Mesenchymal stem cell (in vitro differentiated cells and primary cell): ENCODE data around the gene CLASP1.

Experiments
- DNase-seq: peaks from one replicate; pipeline ENCODE4 v3.0.0-alpha.2; 2013
- H2AFZ ChIP-seq: one replicate; pipeline ENCODE4 v1.6.1; 2013; ENCODE audit warnings: low read depth, mild to moderate bottlenecking, control low read depth, inconsistent platforms, low read length, moderate library complexity
- H2AK5ac ChIP-seq: 2 replicates; pipeline ENCODE4 v1.6.1; 2013; ENCODE audit warnings: low read length, moderate library complexity, mild to moderate bottlenecking, inconsistent platforms; ENCODE audit not compliant: severe bottlenecking
- H2BK120ac ChIP-seq: one replicate; pipeline ENCODE4 v1.6.1; 2013; ENCODE audit warnings: low read depth, mild to moderate bottlenecking, inconsistent platforms, low read length, moderate library complexity
- H2BK12ac ChIP-seq, 2 experiments: one replicate each; pipeline ENCODE4 v1.6.1; 2013; ENCODE audit warnings: inconsistent platforms in 2 of 2, low read length in 2 of 2, mild to moderate bottlenecking in 2 of 2, moderate library complexity in 2 of 2, control low read depth in 1 of 2
- H2BK15ac ChIP-seq: one replicate; pipeline ENCODE4 v1.6.1; 2013; ENCODE audit warnings: mild to moderate bottlenecking, low read depth, inconsistent platforms; ENCODE audit not compliant: poor library complexity, severe bottlenecking
- H2BK5ac ChIP-seq: 2 replicates; pipeline ENCODE4 v1.6.1; 2013; ENCODE audit warnings: low read depth, mild to moderate bottlenecking, low read length, control low read depth, inconsistent platforms; ENCODE audit not compliant: poor library complexity, severe bottlenecking
- H3K14ac ChIP-seq, 2 experiments: one replicate each; pipeline ENCODE4 v1.6.1; 2013; ENCODE audit warnings: inconsistent platforms in 2 of 2, low read length in 2 of 2, control low read depth in 1 of 2, mild to moderate bottlenecking in 1 of 2, moderate library complexity in 1 of 2
- H3K18ac ChIP-seq, 2 experiments: one replicate each; pipeline ENCODE4 v1.6.1; 2013; ENCODE audit warnings: inconsistent platforms in 2 of 2, low read length in 2 of 2, control low read depth in 1 of 2, low read depth in 1 of 2, mild to moderate bottlenecking in 1 of 2
- H3K23ac ChIP-seq, 2 experiments: one replicate each; pipeline ENCODE4 v1.6.1; 2013; ENCODE audit warnings: inconsistent platforms in 2 of 2, low read length in 2 of 2, mild to moderate bottlenecking in 2 of 2, moderate library complexity in 2 of 2, control low read depth in 1 of 2
- H3K27ac ChIP-seq: 2 replicates; pipeline ENCODE4 v1.5.1; 2013; ENCODE audit warnings: mild to moderate bottlenecking, moderate library complexity, low read length, control low read depth, inconsistent platforms; ENCODE audit not compliant: poor library complexity, severe bottlenecking
- H3K27me3 ChIP-seq, 2 experiments: 2 replicates each; pipeline versions ENCODE4 v1.6.1 to v1.7.0; 2013; ENCODE audit warnings: low read length in 2 of 2, mild to moderate bottlenecking in 2 of 2, moderate library complexity in 2 of 2, control low read depth in 1 of 2, inconsistent platforms in 1 of 2; ENCODE audit not compliant: control insufficient read depth in 1 of 2, insufficient read depth in 1 of 2
- H3K36me3 ChIP-seq, 2 experiments: 2 replicates each; pipeline versions ENCODE4 v1.6.1 to v1.7.0; 2013; ENCODE audit warnings: low read length in 2 of 2, control low read depth in 1 of 2, inconsistent platforms in 1 of 2, low read depth in 1 of 2, mild to moderate bottlenecking in 1 of 2; ENCODE audit not compliant: insufficient read depth in 2 of 2, control insufficient read depth in 1 of 2
- H3K4ac ChIP-seq, 2 experiments: one replicate each; pipeline ENCODE4 v1.6.1; 2013; ENCODE audit warnings: inconsistent platforms in 2 of 2, low read length in 2 of 2, mild to moderate bottlenecking in 2 of 2, moderate library complexity in 2 of 2, control low read depth in 1 of 2, low read depth in 1 of 2
- H3K4me1 ChIP-seq: 2 replicates; pipeline ENCODE4 v1.6.1; 2013; ENCODE audit warnings: low read depth, low read length, control low read depth; ENCODE audit not compliant: control insufficient read depth, insufficient read depth
- H3K4me2 ChIP-seq: 2 replicates; pipeline ENCODE4 v1.6.1; 2013; ENCODE audit warnings: low read length, mild to moderate bottlenecking, inconsistent platforms; ENCODE audit not compliant: poor library complexity, severe bottlenecking
- H3K4me3 ChIP-seq, 2 experiments: 2 replicates each; pipeline versions ENCODE4 v1.5.1 to v1.7.0; 2013; ENCODE audit warnings: low read length in 2 of 2, mild to moderate bottlenecking in 2 of 2, control low read depth in 1 of 2, low read depth in 1 of 2; ENCODE audit not compliant: insufficient read depth in 1 of 2
- H3K79me1 ChIP-seq: replicated peaks from 2 replicates; pipeline ENCODE4 v1.6.1; 2013; ENCODE audit warnings: mild to moderate bottlenecking, control low read depth, low read length, inconsistent platforms; ENCODE audit not compliant: poor library complexity, severe bottlenecking
- H3K9ac ChIP-seq: 2 replicates; pipeline ENCODE4 v1.7.0; 2013; ENCODE audit warnings: mild to moderate bottlenecking, low read length, moderate library complexity
- H3K9me3 ChIP-seq: 2 replicates; pipeline ENCODE4 v1.7.0; 2013; ENCODE audit warnings: mild to moderate bottlenecking, low read length; ENCODE audit not compliant: control insufficient read depth
- H4K8ac ChIP-seq: one replicate; pipeline ENCODE4 v1.6.1; 2013; ENCODE audit warnings: inconsistent platforms, mild to moderate bottlenecking, low read length, moderate library complexity
- H4K91ac ChIP-seq: one replicate; pipeline ENCODE4 v1.6.1; 2013; ENCODE audit warnings: mild to moderate bottlenecking, low read length, inconsistent platforms
- WGBS: methylation state at CpG from one replicate; pipeline ENCODE4 v1.1.7; 2013; ENCODE audit warnings: mixed read lengths; 5-methylcytosine and 5-hydroxymethylcytosine counted together

CLASP1 gene

DNA sequence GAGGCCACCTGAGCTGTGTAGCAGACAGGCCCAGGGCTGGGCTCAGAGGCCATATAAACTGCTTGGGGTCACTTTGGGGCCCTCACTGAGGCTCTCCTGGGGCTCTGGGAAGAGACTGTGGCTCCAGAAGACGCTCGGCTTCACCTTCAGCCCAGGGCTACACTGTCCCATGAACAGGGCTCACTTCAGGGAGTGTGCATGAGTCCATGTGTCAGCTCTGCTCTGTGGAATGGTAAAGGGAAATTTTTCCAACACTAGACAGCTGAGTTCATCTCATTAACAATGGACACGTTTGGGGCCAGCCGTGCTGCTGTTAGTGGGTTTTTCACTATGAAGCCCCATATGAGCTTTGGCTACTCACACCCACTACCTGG lies 298.9 kb downstream of the CLASP1 start:
- H3K9ac ChIP-seq, result no peak overlapping the region
- H2BK120ac ChIP-seq, result no peak overlapping the region
- H3K4me2 ChIP-seq, result no peak overlapping the region
- no peak overlapping the region for H3K14ac ChIP-seq
- no peaks in the 10 kb centered on the region for H3K27me3 ChIP-seq
- no peak overlapping the region for H2BK15ac ChIP-seq
- H2BK12ac ChIP-seq, result no peak overlapping the region
- no peak overlapping the region for H2AK5ac ChIP-seq
- H2AFZ ChIP-seq, result no peak overlapping the region
- H3K9me3 ChIP-seq, result no peaks in the 10 kb centered on the region
- H3K4me1 ChIP-seq, result no peaks in the 10 kb centered on the region
- H3K18ac ChIP-seq, result no peak overlapping the region
- H2BK5ac ChIP-seq, result no peak overlapping the region
- WGBS, result 80% methylated on average over 4 of the region's 4 CpGs
- H3K27ac ChIP-seq, result no peak overlapping the region
- H4K8ac ChIP-seq, result no peak overlapping the region
- H3K36me3 ChIP-seq, result peaks cover 80 to 90% of the 10 kb centered on the region in 2 experiments
- DNase-seq, result no peak
- no peak overlapping the region for H4K91ac ChIP-seq
- peaks cover 13% of the 10 kb centered on the region for H3K79me1 ChIP-seq
- H3K4me3 ChIP-seq, result no peak overlapping the region
- no peak overlapping the region for H3K4ac ChIP-seq
- H3K23ac ChIP-seq, result no peak overlapping the region

- Histone ChIP-seq H3K4me1 (no peaks in the 10 kb centered on the region), H2BK15ac (no peak overlapping the region), H3K79me1 (peaks cover 13% of the 10 kb centered on the region), H3K4ac (no peak overlapping the region), H4K8ac (no peak overlapping the region), H3K27me3 (no peaks in the 10 kb centered on the region), H2BK12ac (no peak overlapping the region), H4K91ac (no peak overlapping the region), H3K4me3 (no peak overlapping the region), H2BK120ac (no peak overlapping the region), H3K4me2 (no peak overlapping the region), H3K36me3 (peaks cover 80 to 90% of the 10 kb centered on the region in 2 experiments), H3K18ac (no peak overlapping the region), H3K27ac (no peak overlapping the region), H3K9ac (no peak overlapping the region), H2AK5ac (no peak overlapping the region), H3K14ac (no peak overlapping the region), H2BK5ac (no peak overlapping the region), H3K9me3 (no peaks in the 10 kb centered on the region), H2AFZ (no peak overlapping the region), H3K23ac (no peak overlapping the region)
- DNase-seq, result no peak
- WGBS, result over 99% methylated on average over 4 of the region's 4 CpGs
These were observed 299.4 kb downstream of the CLASP1 start for GRCh38 chr2:121349721-121350401.

- H3K79me1 ChIP-seq, result peaks cover 6% of the 10 kb centered on the region
- no peak overlapping the region for H3K18ac ChIP-seq
These were observed 301.0 kb downstream of the CLASP1 start for GRCh38 chr2:121348128-121348740.

GRCh38 chr2:121346859-121347258 lies 302.4 kb downstream of the CLASP1 start:
- DNase-seq, result no peak
- H2AFZ ChIP-seq, result no peak overlapping the region
- no peak overlapping the region for H3K4me3 ChIP-seq
- H3K27me3 ChIP-seq, result no peaks in the 10 kb centered on the region
- no peak overlapping the region for H2BK120ac ChIP-seq
- no peak overlapping the region for H2BK12ac ChIP-seq
- H3K79me1 ChIP-seq, result peaks cover 7% of the 10 kb centered on the region
- no peak overlapping the region for H3K14ac ChIP-seq
- H3K27ac ChIP-seq, result no peak overlapping the region
- no peak overlapping the region for H3K18ac ChIP-seq
- WGBS, result 96% methylated on average over 7 of the region's 8 CpGs
- no peak overlapping the region for H3K4me2 ChIP-seq
- no peak overlapping the region for H2AK5ac ChIP-seq
- H3K4me1 ChIP-seq, result no peaks in the 10 kb centered on the region
- H2BK5ac ChIP-seq, result no peak overlapping the region
- H3K36me3 ChIP-seq, result peaks cover 68 to 75% of the 10 kb centered on the region in 2 experiments
- H3K9ac ChIP-seq, result no peak overlapping the region
- no peak overlapping the region for H3K23ac ChIP-seq
- no peak overlapping the region for H4K8ac ChIP-seq
- H4K91ac ChIP-seq, result no peak overlapping the region
- H3K9me3 ChIP-seq, result no peaks in the 10 kb centered on the region
- no peak overlapping the region for H3K4ac ChIP-seq
- H2BK15ac ChIP-seq, result no peak overlapping the region

More at GRCh38 chr2:121348128-121348740, 301.0 kb downstream of the CLASP1 start:
- no peak overlapping the region for H4K91ac ChIP-seq
- no peaks in the 10 kb centered on the region for H3K27me3 ChIP-seq
- H2AFZ ChIP-seq, result no peak overlapping the region
- no peak overlapping the region for H2BK15ac ChIP-seq
- no peak overlapping the region for H3K4me3 ChIP-seq
- no peak overlapping the region for H3K14ac ChIP-seq
- WGBS, result 94% methylated on average over 15 of the region's 15 CpGs
- H2BK12ac ChIP-seq, result no peak overlapping the region
- H2AK5ac ChIP-seq, result no peak overlapping the region
- DNase-seq, result no peak
- H3K9ac ChIP-seq, result no peak overlapping the region
- no peak overlapping the region for H2BK120ac ChIP-seq
- no peak overlapping the region for H4K8ac ChIP-seq
- H3K23ac ChIP-seq, result no peak overlapping the region
- H2BK5ac ChIP-seq, result no peak overlapping the region
- H3K4me1 ChIP-seq, result no peaks in the 10 kb centered on the region
- no peak overlapping the region for H3K27ac ChIP-seq
- H3K4ac ChIP-seq, result no peak overlapping the region
- no peak overlapping the region for H3K4me2 ChIP-seq
- H3K36me3 ChIP-seq, result peaks cover 71 to 81% of the 10 kb centered on the region in 2 experiments
- H3K9me3 ChIP-seq, result no peaks in the 10 kb centered on the region
